OCI-LY1 (cell line): Measurements from ENCODE around the gene DGCR6.

ENCODE experiments used
- H2AFZ ChIP-seq: fragments of 200-600 bp; sonication (generic), shearing (Covaris generic); 2 replicates; pipeline ENCODE4 v1.6.0; 2014; ENCODE audit warnings: antibody characterized with exemption, mild to moderate bottlenecking, low read length
- H3F3A ChIP-seq: fragments of 200-600 bp; sonication (generic), shearing (Covaris generic); 2 replicates; pipeline ENCODE4 v1.6.0; 2014; ENCODE audit warnings: mild to moderate bottlenecking, antibody characterized with exemption, low read length, moderate library complexity; ENCODE audit not compliant: insufficient read depth
- H3K27ac ChIP-seq: fragments of 200-600 bp; sonication (generic); 2 replicates; pipeline ENCODE4 v1.5.1; 2014; ENCODE audit warnings: low read length, mixed run types, mild to moderate bottlenecking, low read depth; ENCODE audit not compliant: poor library complexity, severe bottlenecking
- H3K27me3 ChIP-seq: fragments of 200-600 bp; sonication (generic); 2 replicates; pipeline ENCODE4 v1.6.0; 2014; ENCODE audit warnings: antibody characterized with exemption, mild to moderate bottlenecking, low read length, moderate library complexity; ENCODE audit not compliant: insufficient read depth
- H3K36me3 ChIP-seq: fragments of 200-600 bp; sonication (generic); 2 replicates; pipeline ENCODE4 v1.6.1; 2014; ENCODE audit warnings: mild to moderate bottlenecking, antibody characterized with exemption, low read length, moderate library complexity, mixed read lengths; ENCODE audit not compliant: insufficient read depth
- H3K4me1 ChIP-seq: fragments of 200-600 bp; sonication (generic); 2 replicates; pipeline ENCODE4 v1.5.1; 2014; ENCODE audit warnings: mild to moderate bottlenecking, low read length, moderate library complexity; ENCODE audit not compliant: insufficient read depth, severe bottlenecking
- H3K4me2 ChIP-seq: fragments of 200-600 bp; sonication (generic), shearing (Covaris generic); 2 replicates; pipeline ENCODE4 v1.6.1; 2014; ENCODE audit warnings: low read length
- H3K4me3 ChIP-seq: fragments of 200-600 bp; sonication (generic); 2 replicates; pipeline ENCODE4 v1.5.1; 2014; ENCODE audit warnings: low read length, low read depth, mild to moderate bottlenecking, mixed read lengths; ENCODE audit not compliant: poor library complexity, severe bottlenecking
- H3K79me2 ChIP-seq: fragments of 200-600 bp; shearing (Covaris generic); 2 replicates; pipeline ENCODE4 v1.6.1; 2016; ENCODE audit warnings: mixed run types, low read length, mixed read lengths; ENCODE audit not compliant: insufficient read depth
- H3K9ac ChIP-seq: fragments of 200-600 bp; sonication (generic), shearing (Covaris generic); 2 replicates; pipeline ENCODE4 v1.6.1; 2014; ENCODE audit warnings: mild to moderate bottlenecking, low read length, mixed read lengths
- H3K9me2 ChIP-seq: fragments of 200-600 bp; sonication (generic), shearing (Covaris generic); 2 replicates; pipeline ENCODE4 v1.6.1; 2014; ENCODE audit warnings: low read depth, mild to moderate bottlenecking, low read length, mixed read lengths
- H3K9me3 ChIP-seq: fragments of 200-600 bp; shearing (Covaris generic); 2 replicates; pipeline ENCODE4 v1.6.1; 2014; ENCODE audit warnings: low read length, mixed read lengths
- H4K20me1 ChIP-seq: fragments of 200-600 bp; sonication (generic), shearing (Covaris generic); 2 replicates; pipeline ENCODE4 v1.6.0; 2016; ENCODE audit warnings: mild to moderate bottlenecking, low read length; ENCODE audit not compliant: insufficient read depth
- EZH2 ChIP-seq: fragments of 200-600 bp; sonication (generic), shearing (Covaris generic); IDR thresholded peaks from 2 replicates; pipeline ENCODE4 v1.8.0; 2017; ENCODE audit warnings: borderline replicate concordance, mixed run types, mild to moderate bottlenecking, antibody characterized with exemption, low read length, moderate library complexity, mixed read lengths
- TF ChIP-seq, protein P1 (sequence below): fragments of 200-600 bp; sonication (generic), shearing (Covaris generic); IDR thresholded peaks from 2 replicates; pipeline ENCODE4 v1.5.1; 2017; ENCODE audit warnings: mild to moderate bottlenecking, antibody characterized with exemption, low read length, moderate library complexity, mixed read lengths

DGCR6 gene

DNA sequence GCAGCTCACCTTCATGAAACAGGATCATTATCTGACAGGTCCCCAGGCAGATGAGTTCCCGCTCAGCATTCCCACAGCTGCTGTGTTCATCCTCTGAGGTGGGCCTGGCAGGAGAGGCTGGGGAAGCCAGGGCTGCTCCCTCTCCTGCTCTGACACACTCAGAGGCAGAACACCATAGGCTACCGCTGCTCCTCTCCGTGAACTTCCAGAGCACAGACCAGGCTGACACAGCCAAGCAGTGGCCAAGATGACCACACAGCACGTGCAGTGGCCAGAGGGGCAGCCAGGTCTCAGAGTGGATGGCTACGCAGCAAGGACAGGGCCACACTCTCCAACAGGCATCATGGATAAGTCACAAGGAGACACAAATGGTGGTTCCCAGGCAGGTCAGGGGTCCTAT lies 21.5 kb downstream of the DGCR6 start:
- Histone ChIP-seq H3K36me3 (no peaks in the 10 kb centered on the region), H4K20me1 (no peaks in the 10 kb centered on the region), H3K9me2 (no peaks in the 10 kb centered on the region)

DNA sequence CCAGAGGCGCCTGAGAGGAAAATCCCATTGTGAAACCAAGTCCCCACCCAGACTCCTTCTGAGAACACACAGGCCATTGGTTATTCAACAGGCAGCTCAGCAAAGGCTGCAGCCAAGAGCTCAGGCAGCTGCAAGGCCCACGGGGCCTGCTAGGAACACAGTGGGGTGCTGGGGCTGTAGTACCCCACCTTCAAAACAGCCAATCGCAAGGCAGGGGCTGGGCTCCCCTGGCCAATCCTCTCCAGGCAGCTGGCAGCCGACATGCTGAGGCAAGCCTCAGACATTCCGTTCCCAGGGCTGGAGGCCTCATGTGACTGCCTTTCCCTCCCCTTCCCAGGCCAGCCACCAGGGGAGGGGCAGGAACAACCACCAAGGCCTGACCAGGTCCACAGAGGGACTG lies 23.3 kb downstream of the DGCR6 start:
- Histone ChIP-seq H3K36me3 (no peaks in the 10 kb centered on the region), H3K4me2 (no peak overlapping the region), H2AFZ (no peak overlapping the region), H3K9ac (no peak overlapping the region), H3F3A (no peaks in the 10 kb centered on the region), H4K20me1 (no peaks in the 10 kb centered on the region), H3K79me2 (no peaks in the 10 kb centered on the region), H3K27ac (no peak overlapping the region), H3K9me3 (no peaks in the 10 kb centered on the region), H3K9me2 (no peaks in the 10 kb centered on the region), H3K4me3 (no peak overlapping the region), H3K4me1 (no peaks in the 10 kb centered on the region), H3K27me3 (no peaks in the 10 kb centered on the region)
- no peak for TF ChIP-seq EZH2
- TF ChIP-seq, protein P1, sequence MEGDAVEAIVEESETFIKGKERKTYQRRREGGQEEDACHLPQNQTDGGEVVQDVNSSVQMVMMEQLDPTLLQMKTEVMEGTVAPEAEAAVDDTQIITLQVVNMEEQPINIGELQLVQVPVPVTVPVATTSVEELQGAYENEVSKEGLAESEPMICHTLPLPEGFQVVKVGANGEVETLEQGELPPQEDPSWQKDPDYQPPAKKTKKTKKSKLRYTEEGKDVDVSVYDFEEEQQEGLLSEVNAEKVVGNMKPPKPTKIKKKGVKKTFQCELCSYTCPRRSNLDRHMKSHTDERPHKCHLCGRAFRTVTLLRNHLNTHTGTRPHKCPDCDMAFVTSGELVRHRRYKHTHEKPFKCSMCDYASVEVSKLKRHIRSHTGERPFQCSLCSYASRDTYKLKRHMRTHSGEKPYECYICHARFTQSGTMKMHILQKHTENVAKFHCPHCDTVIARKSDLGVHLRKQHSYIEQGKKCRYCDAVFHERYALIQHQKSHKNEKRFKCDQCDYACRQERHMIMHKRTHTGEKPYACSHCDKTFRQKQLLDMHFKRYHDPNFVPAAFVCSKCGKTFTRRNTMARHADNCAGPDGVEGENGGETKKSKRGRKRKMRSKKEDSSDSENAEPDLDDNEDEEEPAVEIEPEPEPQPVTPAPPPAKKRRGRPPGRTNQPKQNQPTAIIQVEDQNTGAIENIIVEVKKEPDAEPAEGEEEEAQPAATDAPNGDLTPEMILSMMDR: no peak

More for the DNA sequence above, 21.5 kb downstream of the DGCR6 start:
- no peaks in the 10 kb centered on the region for H3K27me3 ChIP-seq
- no peak overlapping the region for H3K27ac ChIP-seq
- H3F3A ChIP-seq: no peaks in the 10 kb centered on the region
- no peaks in the 10 kb centered on the region for H3K79me2 ChIP-seq
- TF ChIP-seq, protein P1: no peak
- TF ChIP-seq EZH2: no peak
- H3K9ac ChIP-seq: no peak overlapping the region
- H2AFZ ChIP-seq: no peak overlapping the region
- H3K9me3 ChIP-seq: no peaks in the 10 kb centered on the region
- H3K4me2 ChIP-seq: no peak overlapping the region
- H3K4me1 ChIP-seq: no peaks in the 10 kb centered on the region
- no peak overlapping the region for H3K4me3 ChIP-seq

DNA sequence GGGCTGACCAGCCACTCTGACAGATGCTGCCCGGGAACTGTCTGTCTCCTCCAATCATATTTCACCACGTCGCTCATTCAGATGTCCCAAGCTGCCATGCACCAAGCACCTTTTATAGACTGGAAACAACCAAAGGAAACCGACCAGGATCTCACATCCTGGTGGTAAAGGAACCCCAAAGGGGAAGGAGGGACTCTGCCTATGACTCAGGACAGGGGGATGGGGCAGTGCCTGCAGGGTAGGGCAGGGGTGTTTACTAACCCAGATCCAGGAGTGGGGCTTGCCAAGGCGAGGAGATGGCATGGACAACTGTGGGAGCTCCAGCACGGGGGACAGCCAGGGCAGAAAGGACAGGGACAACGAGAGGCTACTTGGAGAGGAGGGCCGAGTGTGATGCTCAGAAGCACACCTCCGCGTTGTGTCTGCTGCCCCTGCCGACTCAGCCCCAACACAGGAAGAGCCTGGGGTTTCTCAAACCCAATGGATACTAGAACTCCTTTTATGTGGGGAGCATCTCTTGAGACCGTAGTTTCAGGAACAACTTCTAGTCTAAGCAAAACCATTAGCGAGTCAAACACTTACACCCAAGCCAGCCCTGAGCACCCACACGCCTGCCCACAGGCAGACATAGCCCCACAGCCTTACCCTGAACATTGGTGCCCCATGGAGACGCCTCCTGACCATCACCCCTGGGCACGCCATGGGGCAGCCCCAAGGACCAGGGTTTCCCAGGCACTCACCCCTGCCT lies 26.0 kb downstream of the DGCR6 start:
- no peak for TF ChIP-seq EZH2
- TF ChIP-seq, protein P1: no peak

More for the DNA sequence above, 26.0 kb downstream of the DGCR6 start:
- Histone ChIP-seq H3K36me3 (no peaks in the 10 kb centered on the region), H3K4me1 (no peaks in the 10 kb centered on the region), H3K27me3 (no peaks in the 10 kb centered on the region), H3F3A (no peaks in the 10 kb centered on the region), H3K4me2 (no peak overlapping the region), H3K9ac (no peak overlapping the region), H3K4me3 (no peak overlapping the region), H3K9me3 (no peaks in the 10 kb centered on the region), H3K27ac (no peak overlapping the region), H3K9me2 (no peaks in the 10 kb centered on the region), H2AFZ (no peak overlapping the region), H3K79me2 (no peaks in the 10 kb centered on the region), H4K20me1 (no peaks in the 10 kb centered on the region)
